Ishikawa (cell line): ENCODE data around the gene OR5AN1.

Experiments used
- CEBPB ChIP-seq: IDR thresholded peaks from 2 replicates; pipeline ENCODE4 v1.6.1; 2012
- CREB1 ChIP-seq: IDR thresholded peaks from 2 replicates; pipeline ENCODE4 v1.6.1; 2012; ENCODE audit warnings: low read depth
- EGR1 ChIP-seq: IDR thresholded peaks from 2 replicates; pipeline ENCODE4 v1.6.1; 2012
- EP300 ChIP-seq: IDR thresholded peaks from 2 replicates; pipeline ENCODE4 v1.6.1; 2012; ENCODE audit warnings: borderline replicate concordance
- FOXM1 ChIP-seq: IDR thresholded peaks from 2 replicates; pipeline ENCODE4 v1.6.1; 2012; ENCODE audit warnings: low read depth, borderline replicate concordance
- NFIC ChIP-seq: IDR thresholded peaks from 2 replicates; pipeline ENCODE4 v1.6.1; 2012
- RAD21 ChIP-seq: IDR thresholded peaks from 2 replicates; pipeline ENCODE4 v1.6.1; 2012; ENCODE audit warnings: low read depth
- REST ChIP-seq: IDR thresholded peaks from 2 replicates; pipeline ENCODE4 v1.6.1; 2012; ENCODE audit warnings: low read depth, mild to moderate bottlenecking
- TAF1 ChIP-seq: IDR thresholded peaks from 2 replicates; pipeline ENCODE4 v1.6.1; 2012; ENCODE audit warnings: low read depth, mild to moderate bottlenecking
- TCF12 ChIP-seq: IDR thresholded peaks from 2 replicates; pipeline ENCODE4 v1.6.1; 2012; ENCODE audit warnings: low read depth
- TEAD4 ChIP-seq: IDR thresholded peaks from 2 replicates; pipeline ENCODE4 v1.6.1; 2012
- USF1 ChIP-seq: IDR thresholded peaks from 2 replicates; pipeline ENCODE4 v1.6.1; 2012
- YY1 ChIP-seq: IDR thresholded peaks from 2 replicates; pipeline ENCODE4 v1.6.1; 2012; ENCODE audit warnings: low read depth
- ZBTB7A ChIP-seq: IDR thresholded peaks from 2 replicates; pipeline ENCODE4 v1.6.1; 2012; ENCODE audit warnings: low read depth
- TF ChIP-seq, protein P1 (sequence below): IDR thresholded peaks from 2 replicates; pipeline ENCODE4 v1.6.1; 2012

The OR5AN1 gene

DNA sequence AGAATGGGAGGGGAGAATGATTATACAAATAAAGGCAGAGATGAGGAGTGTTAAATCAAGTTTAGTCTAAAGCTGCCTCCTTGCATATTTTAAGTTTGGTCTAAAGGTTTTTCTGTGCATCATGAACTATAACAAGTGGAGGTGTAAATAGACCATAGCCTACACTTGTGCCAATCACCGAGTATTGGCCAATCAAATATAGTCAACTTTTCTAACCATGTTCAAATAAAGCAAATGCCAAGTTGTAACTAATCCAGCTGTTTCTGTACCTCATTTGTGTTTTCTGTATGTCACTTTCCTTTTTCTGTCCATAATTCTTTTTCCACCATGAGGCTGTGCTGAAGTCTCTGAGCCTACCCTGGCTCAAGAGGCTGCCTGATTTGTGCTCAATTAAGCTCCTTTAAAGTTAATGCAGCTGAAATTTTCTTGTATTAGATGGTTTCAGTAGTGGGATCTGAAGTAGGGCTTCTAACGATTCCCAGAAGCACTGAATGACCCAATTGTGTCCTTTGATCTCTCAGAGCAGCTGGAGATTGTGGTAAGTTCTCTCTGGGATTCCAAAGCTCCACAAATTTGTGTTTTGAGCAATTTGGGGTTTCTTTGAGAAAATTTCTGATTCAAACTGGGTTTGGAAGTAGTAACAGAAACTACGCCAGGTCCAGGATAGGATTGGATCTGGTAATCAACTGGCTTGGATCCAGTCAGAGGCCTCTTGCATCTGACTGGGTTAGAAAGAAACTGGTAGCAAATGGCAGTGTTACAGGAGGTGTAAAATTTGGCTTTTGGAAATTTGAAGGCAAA, 42.0 kb downstream of the OR5AN1 start:
- TF ChIP-seq REST (no peak), CEBPB (no peak), NFIC (no peak), EP300 (no peak), RAD21 (no peak), TEAD4 (no peak), CREB1 (no peak), USF1 (no peak), YY1 (no peak), EGR1 (no peak), TCF12 (no peak), ZBTB7A (no peak), FOXM1 (no peak), TAF1 (no peak)
- TF ChIP-seq, protein P1, sequence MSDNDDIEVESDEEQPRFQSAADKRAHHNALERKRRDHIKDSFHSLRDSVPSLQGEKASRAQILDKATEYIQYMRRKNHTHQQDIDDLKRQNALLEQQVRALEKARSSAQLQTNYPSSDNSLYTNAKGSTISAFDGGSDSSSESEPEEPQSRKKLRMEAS = no peak

DNA sequence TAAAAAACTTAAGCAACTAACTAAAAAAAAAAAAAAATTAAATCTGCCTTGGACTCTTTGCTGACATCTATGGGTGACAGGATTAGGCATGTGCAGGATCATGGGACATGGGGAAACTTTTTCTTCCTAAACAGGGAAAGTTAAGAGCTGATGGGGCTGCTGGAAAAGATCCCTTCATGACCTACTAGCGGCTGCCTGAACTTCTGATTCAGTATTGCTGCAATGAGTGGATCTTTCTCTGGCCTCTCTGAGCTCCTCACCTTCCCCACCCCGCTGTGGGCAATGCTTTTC, 42.5 kb downstream of the OR5AN1 start:
- TF ChIP-seq RAD21 = no peak
- TF ChIP-seq USF1 = no peak
- TF ChIP-seq ZBTB7A = no peak
- TF ChIP-seq TCF12 = no peak
- no peak for TF ChIP-seq EGR1
- TF ChIP-seq CEBPB = no peak
- TF ChIP-seq NFIC = no peak
- TF ChIP-seq TEAD4 = no peak
- TF ChIP-seq REST = no peak
- TF ChIP-seq FOXM1 = no peak
- TF ChIP-seq, protein P1 = no peak
- no peak for TF ChIP-seq EP300
- no peak for TF ChIP-seq CREB1
- TF ChIP-seq YY1 = no peak
- TF ChIP-seq TAF1 = no peak

DNA sequence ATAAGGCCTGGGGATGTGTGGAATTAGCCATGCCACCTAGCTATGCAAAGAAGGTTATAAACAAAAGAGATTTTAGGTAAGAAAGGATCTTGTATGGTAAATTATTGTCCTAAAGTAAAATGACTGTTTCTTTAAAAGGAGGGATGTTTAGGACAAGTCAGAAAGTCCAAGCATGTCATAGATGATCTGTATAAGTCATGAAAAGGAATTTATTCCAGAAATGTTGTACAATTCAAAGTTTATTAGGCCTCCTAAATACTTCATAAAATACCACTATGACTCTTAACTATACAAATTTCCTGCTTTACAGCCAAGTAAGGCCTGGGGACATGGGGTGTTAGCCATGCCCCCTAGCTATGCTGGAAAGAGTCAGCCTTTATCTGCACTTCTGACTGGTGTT, 44.9 kb downstream of the OR5AN1 start:
- no peak for TF ChIP-seq RAD21
- no peak for TF ChIP-seq ZBTB7A
- TF ChIP-seq NFIC = no peak
- TF ChIP-seq YY1 = no peak
- no peak for TF ChIP-seq TAF1
- no peak for TF ChIP-seq FOXM1
- no peak for TF ChIP-seq EGR1
- no peak for TF ChIP-seq USF1
- no peak for TF ChIP-seq TCF12
- TF ChIP-seq CREB1 = no peak
- no peak for TF ChIP-seq CEBPB
- no peak for TF ChIP-seq EP300

DNA sequence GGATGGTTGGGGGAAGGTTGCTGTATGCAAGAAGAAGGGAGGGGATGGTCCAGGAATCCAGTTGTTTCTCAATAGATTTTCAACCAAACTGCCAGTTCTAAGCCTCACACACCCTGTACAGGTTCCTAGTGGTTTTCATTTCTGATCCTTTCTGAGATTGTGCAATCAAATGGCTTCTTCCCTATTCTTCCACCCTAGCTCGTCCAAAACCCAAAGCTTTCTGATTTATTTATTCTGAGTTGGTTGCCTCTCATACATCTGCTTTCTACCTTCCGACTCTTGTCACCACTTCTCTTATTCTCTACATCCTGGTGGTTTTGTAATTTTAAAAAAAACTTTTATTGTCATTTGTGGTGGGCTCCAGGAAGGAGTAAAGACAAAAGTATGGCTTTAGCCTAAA, 55.0 kb downstream of the OR5AN1 start:
- TF ChIP-seq, protein P1 = no peak
- TF ChIP-seq NFIC (no peak), TAF1 (no peak), RAD21 (no peak), REST (no peak), YY1 (no peak), CEBPB (no peak; the same call in 1 of the 2 replicates), FOXM1 (no peak), CREB1 (no peak), TEAD4 (no peak), TCF12 (no peak), EGR1 (no peak), ZBTB7A (no peak), USF1 (no peak), EP300 (no peak)
